H1 (cell line): ENCODE data around the gene TMEM72. TPM values are rescaled to one million over a fixed set of nuclear protein-coding genes. Genes with fewer than 3 reads are reported as not detected.

Experiments
- CTCF ChIA-PET: fragments of 300-600 bp; sonication (Branson Sonifier 250); formaldehyde crosslinking; loops from one replicate; lab custom pipeline; 2021; ENCODE audit not compliant: partially characterized antibody; lab: Charles Lee
- POLR2A ChIA-PET: fragments of 300-600 bp; sonication (Branson Sonifier 250); formaldehyde crosslinking; loops from one replicate; lab custom pipeline; 2021; ENCODE audit warnings: inconsistent platforms; ENCODE audit not compliant: partially characterized antibody; lab: Charles Lee
- DNase-seq, 2 experiments: peaks; one replicate each; pipeline versions ENCODE4 v3.0.0 to v3.0.0-alpha.2; 2010 to 2022; ENCODE audit warnings: low spot score in 2 of 2, low read depth in 1 of 2, mixed read lengths in 1 of 2
- FAIRE-seq: peaks from 2 replicates; lab custom pipeline; 2011; peaks lifted over from hg19 to GRCh38; lab: Jason Lieb, UNC
- H2AFZ ChIP-seq: 2 replicates; pipeline ENCODE4 v1.8.1; 2012; ENCODE audit warnings: low read length, inconsistent platforms
- H2AK5ac ChIP-seq: 2 replicates; pipeline ENCODE4 v1.6.1; 2013; ENCODE audit warnings: low read depth, low read length
- H2BK120ac ChIP-seq: replicated peaks from 2 replicates; pipeline ENCODE3; 2013; ENCODE audit warnings: low read depth, low read length, inconsistent platforms
- H2BK12ac ChIP-seq: 2 replicates; pipeline ENCODE4 v1.6.1; 2013; ENCODE audit warnings: low read depth, low read length
- H2BK15ac ChIP-seq: 2 replicates; pipeline ENCODE4 v1.6.1; 2013; ENCODE audit warnings: low read length
- H2BK20ac ChIP-seq: 2 replicates; pipeline ENCODE4 v1.6.1; 2013; ENCODE audit warnings: low read length
- H2BK5ac ChIP-seq: 2 replicates; pipeline ENCODE4 v1.6.1; 2013; ENCODE audit warnings: low read depth, low read length
- H3K14ac ChIP-seq: 2 replicates; pipeline ENCODE4 v1.6.1; 2013; ENCODE audit warnings: inconsistent platforms; ENCODE audit not compliant: insufficient read length
- H3K18ac ChIP-seq: 2 replicates; pipeline ENCODE4 v1.6.1; 2013; ENCODE audit warnings: low read length; ENCODE audit errors: extremely low read depth
- H3K23ac ChIP-seq: 2 replicates; pipeline ENCODE4 v1.6.1; 2013; ENCODE audit warnings: inconsistent platforms; ENCODE audit not compliant: insufficient read length
- H3K23me2 ChIP-seq: 2 replicates; pipeline ENCODE4 v1.6.1; 2013; ENCODE audit warnings: low read depth, low read length
- H3K27ac ChIP-seq: 2 replicates; pipeline ENCODE4 v1.6.1; 2011; ENCODE audit warnings: low read depth, low read length, inconsistent platforms
- H3K27me3 ChIP-seq, 4 experiments: replicated peaks in 1 of 4; 1 replicate in 1 of 4; 2 replicates in 3 of 4; pipeline versions ENCODE4 v1.6.1 to v1.8.1; 2011 to 2013; ENCODE audit warnings: low read length in 3 of 4, mild to moderate bottlenecking in 3 of 4, inconsistent platforms in 2 of 4, mixed read lengths in 2 of 4, moderate library complexity in 1 of 4; ENCODE audit not compliant: control insufficient read depth in 3 of 4, insufficient read depth in 3 of 4; ENCODE audit errors: extremely low read depth in 1 of 4
- H3K36me3 ChIP-seq, 4 experiments: 2 replicates each; pipeline versions ENCODE4 v1.6.1 to v1.8.1; 2011 to 2013; ENCODE audit warnings: mild to moderate bottlenecking in 4 of 4, low read length in 3 of 4, moderate library complexity in 2 of 4, control low read depth in 1 of 4, inconsistent platforms in 1 of 4; ENCODE audit not compliant: insufficient read depth in 4 of 4, control insufficient read depth in 2 of 4
- H3K4ac ChIP-seq: replicated peaks from 2 replicates; pipeline ENCODE3; 2013; ENCODE audit warnings: low read length, low read depth, mixed read lengths, inconsistent platforms; ENCODE audit not compliant: insufficient read length
- H3K4me1 ChIP-seq, 4 experiments: replicated peaks in 1 of 4; 1 replicate in 1 of 4; 2 replicates in 3 of 4; pipeline versions ENCODE4 v1.6.1 to v1.8.1; 2011 to 2013; ENCODE audit warnings: low read length in 3 of 4, inconsistent platforms in 2 of 4, mixed read lengths in 1 of 4; ENCODE audit not compliant: insufficient read depth in 4 of 4, control insufficient read depth in 3 of 4
- H3K4me2 ChIP-seq, 2 experiments: 2 replicates each; pipeline versions ENCODE4 v1.6.1 to v1.8.1; 2011 to 2013; ENCODE audit warnings: low read depth in 2 of 2, low read length in 2 of 2, control low read depth in 1 of 2, inconsistent platforms in 1 of 2, mild to moderate bottlenecking in 1 of 2; ENCODE audit not compliant: insufficient read depth in 1 of 2
- H3K4me3 ChIP-seq, 4 experiments: fragments of 200-600, 300-600 bp in 1 of 4; sonication (generic), shearing (Covaris generic), sonication (Bioruptor Twin) in 1 of 4; 2 replicates each; pipeline versions ENCODE4 v1.5.1 to v1.8.1; 2011 to 2016; ENCODE audit warnings: low read length in 4 of 4, low read depth in 3 of 4, control low read depth in 2 of 4, inconsistent platforms in 2 of 4, mild to moderate bottlenecking in 2 of 4, mixed read lengths in 1 of 4, moderate library complexity in 1 of 4; ENCODE audit not compliant: insufficient read depth in 2 of 4; ENCODE audit errors: extremely low read depth in 1 of 4
- H3K56ac ChIP-seq: replicated peaks from 2 replicates; pipeline ENCODE3; 2013; ENCODE audit warnings: low read depth, mild to moderate bottlenecking, mixed read lengths, low read length, inconsistent platforms; ENCODE audit not compliant: insufficient read length
- H3K79me1 ChIP-seq: 2 replicates; pipeline ENCODE4 v1.6.1; 2013; ENCODE audit warnings: low read depth, low read length, control low read depth
- H3K79me2 ChIP-seq, 2 experiments: 2 replicates each; pipeline versions ENCODE4 v1.6.1 to v1.8.1; 2012 to 2013; ENCODE audit warnings: low read length in 2 of 2, mild to moderate bottlenecking in 2 of 2, inconsistent platforms in 1 of 2; ENCODE audit not compliant: insufficient read depth in 2 of 2, control insufficient read depth in 1 of 2
- H3K9ac ChIP-seq, 4 experiments: replicated peaks in 1 of 4; 1 replicate in 1 of 4; 2 replicates in 3 of 4; pipeline versions ENCODE4 v1.6.1 to v1.8.1; 2011 to 2013; ENCODE audit warnings: low read depth in 3 of 4, low read length in 3 of 4, control low read depth in 2 of 4, mild to moderate bottlenecking in 2 of 4, moderate library complexity in 2 of 4, inconsistent platforms in 1 of 4; ENCODE audit errors: extremely low read depth in 1 of 4
- H3K9me3 ChIP-seq, 2 experiments: 2 replicates each; pipeline versions ENCODE4 v1.6.1 to v1.8.1; 2012 to 2013; ENCODE audit warnings: mild to moderate bottlenecking in 2 of 2, moderate library complexity in 2 of 2, control low read depth in 1 of 2, inconsistent platforms in 1 of 2, low read depth in 1 of 2, low read length in 1 of 2, mixed read lengths in 1 of 2; ENCODE audit not compliant: insufficient read depth in 2 of 2
- H4K20me1 ChIP-seq, 2 experiments: replicated peaks in 1 of 2; 2 replicates each; pipeline versions ENCODE3 to v1.8.1; 2011 to 2013; ENCODE audit warnings: inconsistent platforms in 2 of 2, low read length in 2 of 2, mild to moderate bottlenecking in 1 of 2; ENCODE audit not compliant: insufficient read depth in 2 of 2, control insufficient read depth in 1 of 2
- H4K5ac ChIP-seq: 2 replicates; pipeline ENCODE4 v1.6.1; 2013; ENCODE audit warnings: low read length, low read depth, mixed read lengths, inconsistent platforms; ENCODE audit not compliant: insufficient read length
- H4K8ac ChIP-seq: 2 replicates; pipeline ENCODE4 v1.8.0; 2013; ENCODE audit warnings: mild to moderate bottlenecking, moderate library complexity, low read length, inconsistent platforms; ENCODE audit not compliant: insufficient read depth; ENCODE audit errors: extremely low read depth
- H4K91ac ChIP-seq: replicated peaks from 2 replicates; pipeline ENCODE3; 2013; ENCODE audit warnings: low read length, mixed read lengths, inconsistent platforms; ENCODE audit not compliant: insufficient read length
- CHD1 ChIP-seq: IDR thresholded peaks from 2 replicates; pipeline ENCODE4 v1.6.1; 2012; ENCODE audit warnings: low read depth, low read length, improper control_type of control experiment
- CTBP2 ChIP-seq: IDR thresholded peaks from 2 replicates; pipeline ENCODE4 v1.7.0; 2011; ENCODE audit warnings: borderline replicate concordance, mild to moderate bottlenecking, moderate library complexity, mixed read lengths, low read length; ENCODE audit not compliant: insufficient read depth, insufficient read length
- EZH2 ChIP-seq: fragments of 200-600 bp; sonication (generic); IDR thresholded peaks from 2 replicates; pipeline ENCODE4 v1.7.1; 2012; ENCODE audit warnings: low read depth, mild to moderate bottlenecking, moderate library complexity, low read length, inconsistent platforms; ENCODE audit not compliant: severe bottlenecking
- GABPA ChIP-seq: IDR thresholded peaks from 2 replicates; pipeline ENCODE4 v1.6.1; 2011; ENCODE audit warnings: mild to moderate bottlenecking, low read length, moderate library complexity, borderline replicate concordance; ENCODE audit not compliant: insufficient read depth
- HDAC6 ChIP-seq: IDR thresholded peaks from one replicate; pipeline ENCODE4 v1.7.1; 2012; ENCODE audit warnings: low read depth, mild to moderate bottlenecking, inconsistent platforms, low read length, moderate library complexity
- MAFK ChIP-seq: IDR thresholded peaks from 2 replicates; pipeline ENCODE4 v1.6.1; 2012; ENCODE audit warnings: low read depth, mild to moderate bottlenecking, improper control_type of control experiment, low read length
- MAX ChIP-seq: IDR thresholded peaks from 2 replicates; pipeline ENCODE4 v1.6.1; 2012; ENCODE audit warnings: inconsistent platforms
- NANOG ChIP-seq: IDR thresholded peaks from 2 replicates; pipeline ENCODE4 v1.6.1; 2011; ENCODE audit warnings: low read length, low read depth, mild to moderate bottlenecking, inconsistent platforms; ENCODE audit not compliant: insufficient read depth, poor library complexity, severe bottlenecking
- RXRA ChIP-seq: IDR thresholded peaks from 2 replicates; pipeline ENCODE4 v1.6.1; 2011; ENCODE audit warnings: low read depth, mild to moderate bottlenecking, low read length, moderate library complexity; ENCODE audit not compliant: insufficient read depth
- SIRT6 ChIP-seq: IDR thresholded peaks from one replicate; pipeline ENCODE4 v1.7.1; 2012; ENCODE audit warnings: low read length, inconsistent platforms
- TBP ChIP-seq: IDR thresholded peaks from 2 replicates; pipeline ENCODE4 v1.6.1; 2011; ENCODE audit warnings: low read depth, low read length, improper control_type of control experiment
- WGBS, 2 experiments: shearing (Covaris generic) in 1 of 2; methylation state at CpG; one replicate each; pipeline versions ENCODE4 v1.1.6 to v1.1.7; 2013 to 2015; ENCODE audit warnings: low lambda C conversion rate in 2 of 2, mixed read lengths in 2 of 2, inconsistent platforms in 1 of 2, low coverage in 1 of 2, missing lambda C conversion rate in 1 of 2; ENCODE audit not compliant: insufficient replicate concordance in 2 of 2, insufficient coverage in 1 of 2, insufficient read length in 1 of 2; ENCODE audit errors: extremely low coverage in 1 of 2, missing lambda C conversion rate in 1 of 2; 5-methylcytosine and 5-hydroxymethylcytosine counted together
- polyA plus RNA-seq, 7 experiments: library from polyadenylated mRNA; depleted of rRNA in 3 of 7; stranded (reverse) in 5 of 7; unstranded in 2 of 7; fragments of >200 nt in 5 of 7; fragments of 200-250 nt in 2 of 7; gene quantifications; 1 replicate in 5 of 7; 2 replicates in 1 of 7; 4 replicates in 1 of 7; pipeline versions ENCODE4 v1.2.1 to v1.2.3, GENCODE V29; 2011 to 2013; ENCODE audit warnings: missing spikeins in 2 of 7, mixed read lengths in 2 of 7
- total RNA-seq: library from RNA; stranded (reverse); fragmentation: NEBNext Ultra II Directional; extraction: Animal tissue kit (Norgen Biotek cat#: 25700); gene quantifications from 2 replicates; pipeline ENCODE4 v1.2.1, GENCODE V29; 2021

TMEM72 gene
- total and polyA plus RNA-seq, 2 of the 8 experiments (the other 6 are each of a cell fraction or from before 2014, with no cell fraction given), result not detected

GRCh38 chr10:44976352-44977198 is 65.4 kb downstream of the TMEM72 start:
- CTCF ChIA-PET, result interaction anchor here (0.8 to 2.9 kb wide), 9 partner anchors 10 to 1226 kb away, joined by 3 to 40 read pairs (median 4); no protein-coding TSS in a partner anchor
- Histone ChIP-seq H3K23ac (no peak overlapping the region), H3K4me2 (peak overlapping the region in 1 of 2 experiments; percentile 65; a peak in 1 of 4 replicates), H4K8ac (no peak overlapping the region), H3K4me1 (peaks cover 26 to 62% (median 42%) of the 10 kb centered on the region in 4 experiments), H2AFZ (no peak overlapping the region), H3K23me2 (peaks cover 11% of the 10 kb centered on the region; the same call in 1 of the 2 replicates), H4K5ac (no peak overlapping the region), H3K56ac (no peak overlapping the region), H3K36me3 (no peaks in the 10 kb centered on the region; a peak in 2 of 8 replicates), H3K9ac (no peak overlapping the region), H2BK15ac (peak overlapping the region; percentile 20; the same call in 1 of the 2 replicates), H3K27me3 (no peaks in the 10 kb centered on the region), H2BK20ac (no peak overlapping the region), H3K79me2 (no peaks in the 10 kb centered on the region), H3K27ac (no peak overlapping the region), H4K20me1 (no peaks in the 10 kb centered on the region), H2AK5ac (no peak overlapping the region), H3K9me3 (no peaks in the 10 kb centered on the region), H2BK120ac (no peak overlapping the region), H2BK12ac (no peak overlapping the region), H3K4ac (no peak overlapping the region), H3K79me1 (no peaks in the 10 kb centered on the region), H3K4me3 (no peak overlapping the region; a peak in 1 of 8 replicates), H3K14ac (no peak overlapping the region), H2BK5ac (no peak overlapping the region), H4K91ac (peak overlapping the region; percentile 1), H3K18ac (peak overlapping the region; percentile 17; the same call in 1 of the 2 replicates)
- DNase-seq, result no peak
- WGBS, 2 experiments, result 90% methylated on average over 9 of the region's 9 CpGs; no CpG with 5 or more reads in 1 of the 2 experiments
- no peak for FAIRE-seq
- POLR2A ChIA-PET, result interaction anchor here (1.1 to 2.3 kb wide), 6 partner anchors 10 to 27 kb away, joined by 4 to 11 read pairs (median 4); no protein-coding TSS in a partner anchor
- TF ChIP-seq SIRT6 (no peak), MAX (no peak), RXRA (no peak), CHD1 (no peak), CTBP2 (no peak), NANOG (no peak), HDAC6 (no peak), TBP (no peak), GABPA (no peak), MAFK (no peak), EZH2 (no peak)
